Fibroblast of lung (primary cell): ENCODE data around the gene PFDN6. TPM values are rescaled to one million over a fixed set of nuclear protein-coding genes. Genes with fewer than 3 reads are reported as not detected.

Experiments
- DNase-seq, 2 donors: peaks; one replicate each; pipeline versions ENCODE4 v3.0.0 to v3.0.0-alpha.2; 2010; ENCODE audit warnings: low read depth in 2 of 2
- H2AFZ ChIP-seq: 2 replicates; pipeline ENCODE4 v1.5.1; 2012; ENCODE audit warnings: low read length, control low read depth, inconsistent platforms
- H3K27ac ChIP-seq: 2 replicates; pipeline ENCODE4 v1.5.1; 2011; ENCODE audit warnings: low read length, control low read depth; ENCODE audit not compliant: insufficient read depth
- H3K27me3 ChIP-seq: 2 replicates; pipeline ENCODE4 v1.5.1; 2011; ENCODE audit warnings: mild to moderate bottlenecking, low read length; ENCODE audit not compliant: control insufficient read depth, insufficient read depth
- H3K36me3 ChIP-seq: 2 replicates; pipeline ENCODE4 v1.5.1; 2011; ENCODE audit warnings: low read length; ENCODE audit not compliant: control insufficient read depth, insufficient read depth
- H3K4me1 ChIP-seq: 2 replicates; pipeline ENCODE4 v1.5.1; 2011; ENCODE audit warnings: low read length; ENCODE audit not compliant: control insufficient read depth, insufficient read depth; ENCODE audit errors: extremely low read depth
- H3K4me2 ChIP-seq: 2 replicates; pipeline ENCODE4 v1.5.1; 2011; ENCODE audit warnings: low read length, control low read depth; ENCODE audit not compliant: insufficient read depth; ENCODE audit errors: extremely low read depth
- H3K4me3 ChIP-seq, 4 experiments: fragments of 200-600 bp in 1 of 4; sonication (generic) in 1 of 4; replicated peaks in 1 of 4; 2 replicates each; pipeline ENCODE4 v1.5.1; 2011 to 2016; ENCODE audit warnings: low read length in 4 of 4, low read depth in 3 of 4, mild to moderate bottlenecking in 3 of 4, control low read depth in 2 of 4, inconsistent platforms in 1 of 4, mixed read lengths in 1 of 4; ENCODE audit not compliant: insufficient read depth in 1 of 4; ENCODE audit errors: control extremely low read depth in 1 of 4
- H3K79me2 ChIP-seq: 2 replicates; pipeline ENCODE4 v1.5.1; 2012; ENCODE audit warnings: mild to moderate bottlenecking, low read length, inconsistent platforms; ENCODE audit not compliant: control insufficient read depth, insufficient read depth
- H3K9ac ChIP-seq: 2 replicates; pipeline ENCODE4 v1.5.1; 2011; ENCODE audit warnings: mild to moderate bottlenecking, low read length, control low read depth; ENCODE audit not compliant: insufficient read depth
- H3K9me3 ChIP-seq: 2 replicates; pipeline ENCODE4 v1.5.1; 2012; ENCODE audit warnings: low read depth, low read length; ENCODE audit not compliant: control insufficient read depth, insufficient read depth
- H4K20me1 ChIP-seq: 2 replicates; pipeline ENCODE4 v1.5.1; 2011; ENCODE audit warnings: low read length; ENCODE audit not compliant: control insufficient read depth, insufficient read depth; ENCODE audit errors: extremely low read depth
- CTCF ChIP-seq, 2 donors: IDR thresholded peaks in 1 of 2; conservative IDR thresholded peaks in 1 of 2; 1 replicate in 1 of 2; 2 replicates in 1 of 2; pipeline ENCODE4 v1.5.1; 2011 to 2012; ENCODE audit warnings: low read length in 2 of 2, control low read depth in 1 of 2, inconsistent platforms in 1 of 2, low read depth in 1 of 2, mild to moderate bottlenecking in 1 of 2
- EZH2 ChIP-seq: IDR thresholded peaks from 2 replicates; pipeline ENCODE4 v1.5.1; 2012; ENCODE audit warnings: low read length, control low read depth, mild to moderate bottlenecking; ENCODE audit errors: missing control alignments
- polyA plus RNA-seq, 2 donors: library from polyadenylated mRNA; depleted of rRNA in 1 of 2; stranded (reverse) in 1 of 2; unstranded in 1 of 2; fragments of >200 nt; gene quantifications; 2 replicates each; pipeline ENCODE4 v1.2.1, GENCODE V29; 2011 to 2012; ENCODE audit warnings: missing spikeins in 1 of 2
- total RNA-seq: library from RNA; depleted of rRNA; stranded (reverse); fragments of >200 nt; gene quantifications from 2 replicates; pipeline ENCODE4 v1.2.1, GENCODE V29; 2014

PFDN6 gene
- total and polyA plus RNA-seq, 2 donors (not counting 1 experiment from before 2014, with no cell fraction given) = 39.8 to 46.7 TPM

- no peak for DNase-seq
- TF ChIP-seq CTCF (conservative IDR thresholded peaks at IDR 0.05 in 1 of 2, IDR thresholded peaks at IDR 0.05 in 1 of 2; ENCODE audit: low read depth in 1 of 2, low read length in 2 of 2) = no peak
- H3K9me3 ChIP-seq = no peaks in the 10 kb centered on the region
Observed at GRCh38 chr6:33333666-33334065, 44.3 kb downstream of the PFDN6 start.

GRCh38 chr6:33335916-33336315, 46.5 kb downstream of the PFDN6 start:
- TF ChIP-seq EZH2 = no peak
- H3K4me2 ChIP-seq = no peak overlapping the region
- no peaks in the 10 kb centered on the region for H3K36me3 ChIP-seq
- H2AFZ ChIP-seq = no peak overlapping the region
- no peak overlapping the region for H3K4me3 ChIP-seq
- H3K4me1 ChIP-seq = no peaks in the 10 kb centered on the region
- H3K27me3 ChIP-seq = no peaks in the 10 kb centered on the region
- no peak overlapping the region for H3K9ac ChIP-seq
- no peak for DNase-seq
- H4K20me1 ChIP-seq = no peaks in the 10 kb centered on the region
- no peak overlapping the region for H3K27ac ChIP-seq
- no peaks in the 10 kb centered on the region for H3K79me2 ChIP-seq
- no peaks in the 10 kb centered on the region for H3K9me3 ChIP-seq

More at GRCh38 chr6:33333666-33334065, 44.3 kb downstream of the PFDN6 start:
- H3K79me2 ChIP-seq = no peaks in the 10 kb centered on the region
- no peaks in the 10 kb centered on the region for H3K4me1 ChIP-seq
- no peak overlapping the region for H3K9ac ChIP-seq
- no peaks in the 10 kb centered on the region for H3K36me3 ChIP-seq
- H2AFZ ChIP-seq = no peak overlapping the region
- H3K4me2 ChIP-seq = no peak overlapping the region
- no peak overlapping the region for H3K27ac ChIP-seq
- no peak overlapping the region for H3K4me3 ChIP-seq
- H3K27me3 ChIP-seq = no peaks in the 10 kb centered on the region
- no peaks in the 10 kb centered on the region for H4K20me1 ChIP-seq

- H3K27me3 ChIP-seq = no peaks in the 10 kb centered on the region
- no peaks in the 10 kb centered on the region for H3K79me2 ChIP-seq
- H3K27ac ChIP-seq = no peak overlapping the region
- no peak for DNase-seq
- no peaks in the 10 kb centered on the region for H3K9me3 ChIP-seq
- H3K9ac ChIP-seq = no peak overlapping the region
- no peaks in the 10 kb centered on the region for H4K20me1 ChIP-seq
- H2AFZ ChIP-seq = no peak overlapping the region
- TF ChIP-seq EZH2 = no peak
- TF ChIP-seq CTCF (conservative IDR thresholded peaks at IDR 0.05 in 1 of 2, IDR thresholded peaks at IDR 0.05 in 1 of 2; ENCODE audit: low read depth in 1 of 2, low read length in 2 of 2) = no peak
- no peak overlapping the region for H3K4me2 ChIP-seq
- H3K4me3 ChIP-seq = no peak overlapping the region
- H3K36me3 ChIP-seq = no peaks in the 10 kb centered on the region
- no peaks in the 10 kb centered on the region for H3K4me1 ChIP-seq
Observed at GRCh38 chr6:33336495-33336894, 47.1 kb downstream of the PFDN6 start.
